ENCODE results near the gene MOGAT1. TPM values are rescaled to one million over a fixed set of nuclear protein-coding genes. Genes with fewer than 3 reads are reported as not detected.

The MOGAT1 gene
- total and polyA plus RNA-seq, 4 donors = 0.30 to 5.5 (median 5.1) TPM; not detected in 1

DNA sequence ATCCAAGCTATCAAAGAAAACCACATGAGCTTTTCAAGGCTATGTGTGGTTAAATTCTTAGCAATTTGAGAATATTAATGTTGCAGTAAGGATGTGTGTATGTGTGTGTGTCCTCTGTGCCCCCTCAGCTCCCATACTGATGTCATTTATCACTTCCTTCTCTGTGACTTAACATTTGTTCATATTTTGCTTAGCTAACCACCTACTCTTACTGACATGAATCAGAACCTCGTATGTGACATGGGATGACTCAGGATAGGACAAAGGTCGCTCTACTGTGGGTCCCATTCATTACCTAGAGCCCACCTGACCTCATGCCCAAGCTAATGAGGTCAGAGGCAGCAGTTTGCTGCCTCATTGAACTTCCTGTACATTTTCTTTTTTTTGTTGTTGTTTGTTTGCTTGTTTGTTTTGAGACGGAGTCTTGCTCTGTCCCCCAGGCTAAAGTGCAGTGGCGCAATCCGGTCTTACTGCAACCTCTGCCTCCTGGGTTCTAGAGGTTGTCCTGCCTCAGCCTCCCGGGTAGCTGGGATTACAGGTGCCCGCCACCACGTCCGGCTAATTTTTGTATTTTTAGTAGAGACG, 36.3 kb downstream of the MOGAT1 start:
- TF ChIP-seq RXRA (IDR thresholded peaks at IDR 0.05) = peak in 1 of 2 donors; percentile 17
- TF ChIP-seq, protein P1, sequence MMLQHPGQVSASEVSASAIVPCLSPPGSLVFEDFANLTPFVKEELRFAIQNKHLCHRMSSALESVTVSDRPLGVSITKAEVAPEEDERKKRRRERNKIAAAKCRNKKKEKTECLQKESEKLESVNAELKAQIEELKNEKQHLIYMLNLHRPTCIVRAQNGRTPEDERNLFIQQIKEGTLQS (IDR thresholded peaks at IDR 0.05) = no peak
- TF ChIP-seq SP1 (IDR thresholded peaks at IDR 0.05) = peak; percentile 5
- TF ChIP-seq, protein P2, sequence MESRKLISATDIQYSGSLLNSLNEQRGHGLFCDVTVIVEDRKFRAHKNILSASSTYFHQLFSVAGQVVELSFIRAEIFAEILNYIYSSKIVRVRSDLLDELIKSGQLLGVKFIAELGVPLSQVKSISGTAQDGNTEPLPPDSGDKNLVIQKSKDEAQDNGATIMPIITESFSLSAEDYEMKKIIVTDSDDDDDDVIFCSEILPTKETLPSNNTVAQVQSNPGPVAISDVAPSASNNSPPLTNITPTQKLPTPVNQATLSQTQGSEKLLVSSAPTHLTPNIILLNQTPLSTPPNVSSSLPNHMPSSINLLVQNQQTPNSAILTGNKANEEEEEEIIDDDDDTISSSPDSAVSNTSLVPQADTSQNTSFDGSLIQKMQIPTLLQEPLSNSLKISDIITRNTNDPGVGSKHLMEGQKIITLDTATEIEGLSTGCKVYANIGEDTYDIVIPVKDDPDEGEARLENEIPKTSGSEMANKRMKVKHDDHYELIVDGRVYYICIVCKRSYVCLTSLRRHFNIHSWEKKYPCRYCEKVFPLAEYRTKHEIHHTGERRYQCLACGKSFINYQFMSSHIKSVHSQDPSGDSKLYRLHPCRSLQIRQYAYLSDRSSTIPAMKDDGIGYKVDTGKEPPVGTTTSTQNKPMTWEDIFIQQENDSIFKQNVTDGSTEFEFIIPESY (IDR thresholded peaks at IDR 0.05) = no peak
- no peak for TF ChIP-seq FOXA1 (IDR thresholded peaks at IDR 0.05)
- TF ChIP-seq HNF4G (IDR thresholded peaks at IDR 0.05) = no peak
- TF ChIP-seq EGR1 (IDR thresholded peaks at IDR 0.05; ENCODE audit: low read depth in 2 of 2) = no peak
- no peak for TF ChIP-seq CTCF (IDR thresholded peaks at IDR 0.05; ENCODE audit: low read depth, low read length, missing input control)
- TF ChIP-seq FOXA2 (IDR thresholded peaks at IDR 0.05) = no peak
- no peak for TF ChIP-seq GABPA (IDR thresholded peaks at IDR 0.05 in 1 of 2, conservative IDR thresholded peaks at IDR 0.05 in 1 of 2)
- TF ChIP-seq JUND (IDR thresholded peaks at IDR 0.05) = no peak
- TF ChIP-seq, protein P3, sequence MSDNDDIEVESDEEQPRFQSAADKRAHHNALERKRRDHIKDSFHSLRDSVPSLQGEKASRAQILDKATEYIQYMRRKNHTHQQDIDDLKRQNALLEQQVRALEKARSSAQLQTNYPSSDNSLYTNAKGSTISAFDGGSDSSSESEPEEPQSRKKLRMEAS (IDR thresholded peaks at IDR 0.05) = no peak
- TF ChIP-seq HNF4A (conservative IDR thresholded peaks at IDR 0.05) = peak; percentile 56 to 66
- TF ChIP-seq RAD21 (IDR thresholded peaks at IDR 0.05) = no peak
- no peak for TF ChIP-seq YY1 (IDR thresholded peaks at IDR 0.05)
- no peak for TF ChIP-seq REST (IDR thresholded peaks at IDR 0.05)
- TF ChIP-seq TAF1 (conservative IDR thresholded peaks at IDR 0.05) = no peak
- peak overlapping the region; percentile 30 to 77 for H3K27ac ChIP-seq (ENCODE audit: low read depth in 1 of 2, low read length in 2 of 2)
- no peaks in the 10 kb centered on the region for H3K9me3 ChIP-seq (ENCODE audit: control insufficient read depth in 4 of 4, low read length in 3 of 4)
- no peaks in the 10 kb centered on the region for H3K27me3 ChIP-seq (ENCODE audit: control insufficient read depth in 4 of 4, insufficient read depth in 4 of 4, low read length in 3 of 4)
- 39% methylated on average over 10 of the region's 10 CpGs for WGBS
- no peak overlapping the region for H3K9ac ChIP-seq (ENCODE audit: low read depth in 1 of 2, low read length in 2 of 2)
- peaks cover 0 to 6% (median 2%) of the 10 kb centered on the region in 4 donors for H3K4me1 ChIP-seq (ENCODE audit: control insufficient read depth in 4 of 4, insufficient read depth in 4 of 4, low read length in 3 of 4)
- H3K4me3 ChIP-seq (ENCODE audit: low read depth in 1 of 3, low read length in 3 of 3) = no peak overlapping the region
- no peak for DNase-seq (ENCODE audit: low spot score)
- peaks cover 0 to 6% (median 1%) of the 10 kb centered on the region in 4 donors for H3K36me3 ChIP-seq (ENCODE audit: control insufficient read depth in 4 of 4, insufficient read depth in 3 of 4, low read depth in 1 of 4, low read length in 3 of 4)

Measured in liver (tissue), 9 donors.